RWPE2 (cell line): ENCODE data around the gene RPS24.
"Not testable (repeated sequence)": the region's sequence is repeated elsewhere in the genome, so short reads cannot be mapped to it uniquely, and the experiment has no call there.

Experiments
- ATAC-seq: fragments of 200-7000 bp; cut with Tn5 transposase; 3 replicates; pipeline ENCODE4 v1.9.1; 2021; ENCODE audit warnings: low read depth
- DNase-seq: peaks from one replicate; pipeline ENCODE4 v3.0.0-alpha.2; 2020; ENCODE audit warnings: low spot score
- H3K27ac ChIP-seq: fragments of 450-650 bp; 2 replicates; pipeline ENCODE4 v1.5.1; 2017; ENCODE audit warnings: mild to moderate bottlenecking; ENCODE audit not compliant: poor library complexity, severe bottlenecking
- H3K27me3 ChIP-seq: fragments of 250-450 bp; sonication (Bioruptor Pico); 2 replicates; pipeline ENCODE4 v1.5.1; 2021; ENCODE audit warnings: mild to moderate bottlenecking, moderate library complexity; ENCODE audit not compliant: insufficient read depth, poor library complexity, severe bottlenecking
- H3K36me3 ChIP-seq: fragments of 250-450 bp; sonication (Bioruptor Pico); 2 replicates; pipeline ENCODE4 v1.5.1; 2020; ENCODE audit warnings: low read depth, mild to moderate bottlenecking, moderate library complexity
- H3K4me1 ChIP-seq: fragments of 250-450 bp; sonication (Bioruptor Pico); 2 replicates; pipeline ENCODE4 v1.5.1; 2021; ENCODE audit warnings: mild to moderate bottlenecking, moderate library complexity; ENCODE audit not compliant: insufficient read depth, poor library complexity, severe bottlenecking
- H3K4me3 ChIP-seq: fragments of 250-450 bp; sonication (Bioruptor Pico); 2 replicates; pipeline ENCODE4 v1.5.1; 2021; ENCODE audit warnings: mild to moderate bottlenecking, moderate library complexity; ENCODE audit not compliant: severe bottlenecking
- H3K9me3 ChIP-seq: fragments of 250-450 bp; sonication (Bioruptor Pico); 2 replicates; pipeline ENCODE4 v1.5.1; 2021; ENCODE audit warnings: mild to moderate bottlenecking, moderate library complexity; ENCODE audit not compliant: severe bottlenecking
- CTCF ChIP-seq: fragments of 450-650 bp; IDR thresholded peaks from one replicate; pipeline ENCODE4 v1.5.1; 2017; ENCODE audit warnings: mild to moderate bottlenecking, moderate library complexity; ENCODE audit not compliant: poor library complexity, severe bottlenecking

Gene RPS24

GRCh38 chr10:78066012-78066411, 32.3 kb downstream of the RPS24 start:
- ATAC-seq (no peak), DNase-seq (no peak)
- H3K4me1 ChIP-seq, result no peaks in the 10 kb centered on the region
- no peaks in the 10 kb centered on the region for H3K9me3 ChIP-seq
- H3K27ac ChIP-seq, result no peak overlapping the region
- TF ChIP-seq CTCF, result no peak
- no peaks in the 10 kb centered on the region for H3K36me3 ChIP-seq
- no peak overlapping the region for H3K4me3 ChIP-seq
- no peaks in the 10 kb centered on the region for H3K27me3 ChIP-seq

GRCh38 chr10:78066728-78067430, 33.2 kb downstream of the RPS24 start:
- Histone ChIP-seq H3K4me1 (no peaks in the 10 kb centered on the region), H3K36me3 (no peaks in the 10 kb centered on the region), H3K4me3 (no peak overlapping the region), H3K9me3 (no peaks in the 10 kb centered on the region), H3K27me3 (no peaks in the 10 kb centered on the region), H3K27ac (no peak overlapping the region)
- TF ChIP-seq CTCF, result no peak
- DNase-seq, result no peak
- ATAC-seq, result no peak

- no peak overlapping the region for H3K27ac ChIP-seq
- H3K27me3 ChIP-seq, result no peaks in the 10 kb centered on the region
- DNase-seq (no peak), ATAC-seq (no peak)
- no peaks in the 10 kb centered on the region for H3K4me1 ChIP-seq
- TF ChIP-seq CTCF, result no peak
- H3K36me3 ChIP-seq, result no peaks in the 10 kb centered on the region
- H3K9me3 ChIP-seq, result no peaks in the 10 kb centered on the region
- no peak overlapping the region for H3K4me3 ChIP-seq
Measured at GRCh38 chr10:78069151-78069550, 35.5 kb downstream of the RPS24 start.

- not testable (repeated sequence) for DNase-seq, H3K27me3 ChIP-seq, H3K9me3 ChIP-seq, H3K27ac ChIP-seq, H3K4me1 ChIP-seq, H3K4me3 ChIP-seq, ATAC-seq, H3K36me3 ChIP-seq
Measured at GRCh38 chr10:78070064-78070463, 36.4 kb downstream of the RPS24 start.

- Histone ChIP-seq H3K4me1 (no peaks in the 10 kb centered on the region), H3K27me3 (no peaks in the 10 kb centered on the region), H3K4me3 (no peak overlapping the region), H3K27ac (no peak overlapping the region), H3K36me3 (no peaks in the 10 kb centered on the region), H3K9me3 (no peaks in the 10 kb centered on the region)
- TF ChIP-seq CTCF, result no peak
- no peak for DNase-seq
- ATAC-seq, result no peak
Measured at GRCh38 chr10:78070726-78071125, 37.1 kb downstream of the RPS24 start.
